Astrocyte (in vitro differentiated cells and primary cell): Measurements from ENCODE around the gene CCDC80.

ENCODE experiments used
- CTCF ChIP-seq: IDR thresholded peaks from 2 replicates; pipeline ENCODE4 v1.5.1; 2011; ENCODE audit warnings: low read depth, mild to moderate bottlenecking, inconsistent platforms, low read length, moderate library complexity; ENCODE audit not compliant: insufficient read depth
- EZH2 ChIP-seq: IDR thresholded peaks from 2 replicates; pipeline ENCODE4 v1.6.1; 2012; ENCODE audit warnings: mild to moderate bottlenecking, low read length, inconsistent platforms; ENCODE audit not compliant: insufficient read depth

- no peak for TF ChIP-seq CTCF
- TF ChIP-seq EZH2, result no peak
Measured at GRCh38 chr3:112646623-112647022, 5.7 kb upstream of the CCDC80 start.
